ENCODE measurements around the gene EEIG2. TPM values are rescaled to one million over a fixed set of nuclear protein-coding genes. Genes with fewer than 3 reads are reported as not detected.

Gene EEIG2
- polyA plus RNA-seq, 2 of the 4 experiments (the other 2 are of a cell fraction), result 5.3 to 7.9 TPM

GRCh38 chr1:108563808-108564207 is 3.9 kb downstream of the EEIG2 start:
- TF ChIP-seq MYC (IDR thresholded peaks at IDR 0.05; ENCODE audit: borderline replicate concordance, low read length), result no peak
- no peak for TF ChIP-seq CHD4 (IDR thresholded peaks at IDR 0.05; ENCODE audit: borderline replicate concordance)
- no peak for TF ChIP-seq ESRRA (IDR thresholded peaks at IDR 0.05; ENCODE audit: borderline replicate concordance, low read length)
- TF ChIP-seq REST (IDR thresholded peaks at IDR 0.05), result no peak
- TF ChIP-seq RCOR1 (IDR thresholded peaks at IDR 0.05; ENCODE audit: low read depth, low read length), result no peak
- no peak for TF ChIP-seq HES2 (IDR thresholded peaks at IDR 0.05)
- TF ChIP-seq BHLHE40 (IDR thresholded peaks at IDR 0.05; ENCODE audit: low read depth, low read length), result no peak
- no peak for TF ChIP-seq GATA3 (IDR thresholded peaks at IDR 0.05; ENCODE audit: borderline replicate concordance)
- no peak for TF ChIP-seq ZC3H11A (IDR thresholded peaks at IDR 0.05)
- 85% methylated on average over 1 of the region's 1 CpG for WGBS (ENCODE audit: missing lambda C conversion rate)
- ChIA-PET CTCF (no interaction called here), POLR2A (no interaction called here)
- DNase-seq (ENCODE audit: low read depth in 1 of 2, low spot score in 1 of 2) (no peak), FAIRE-seq (no peak), ATAC-seq (no peak)
- no peak overlapping the region for H3K4me2 ChIP-seq
- H3K27ac ChIP-seq, result no peak overlapping the region
- H3K9me3 ChIP-seq, result no peaks in the 10 kb centered on the region
- peaks cover 22% of the 10 kb centered on the region for H3K4me1 ChIP-seq
- no peak overlapping the region for H3K4me3 ChIP-seq

DNA sequence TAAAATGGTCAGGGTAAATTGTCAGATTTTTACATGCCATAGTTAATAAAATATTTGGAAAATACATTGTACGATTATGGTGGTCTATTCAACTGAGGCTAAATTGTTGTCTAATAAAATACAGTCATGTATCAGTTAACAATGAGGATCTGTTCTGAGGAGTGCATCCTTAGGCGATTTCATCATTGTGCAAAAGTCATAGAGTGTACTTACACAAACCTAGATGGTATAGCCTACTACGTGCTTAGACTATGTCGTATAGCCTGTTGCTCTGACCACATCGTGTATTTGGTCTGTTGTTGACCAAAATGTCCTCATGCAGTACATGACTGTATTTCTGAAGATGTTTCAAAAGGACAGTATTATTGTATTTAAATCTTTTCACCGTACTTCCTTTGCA is 5.2 kb downstream of the EEIG2 start:
- H3K9me3 ChIP-seq, result no peaks in the 10 kb centered on the region
- TF ChIP-seq ZFP36 (IDR thresholded peaks at IDR 0.05; ENCODE audit: borderline replicate concordance, partially characterized antibody) (no peak), HOXA7 (CRISPR knock-in tag; IDR thresholded peaks at IDR 0.05) (no peak), POLR2AphosphoS2 (conservative IDR thresholded peaks at IDR 0.05; ENCODE audit: low read length) (no peak), RARB (CRISPR knock-in tag; IDR thresholded peaks at IDR 0.05) (no peak), JUNB (IDR thresholded peaks at IDR 0.05) (no peak)
- ChIA-PET CTCF (no interaction called here), POLR2A (no interaction called here)
- no peak overlapping the region for H3K4me2 ChIP-seq
- peaks cover 18% of the 10 kb centered on the region for H3K4me1 ChIP-seq
- 89% methylated on average over 6 of the region's 6 CpGs for WGBS (ENCODE audit: missing lambda C conversion rate)
- no peak overlapping the region for H3K4me3 ChIP-seq
- ATAC-seq (no peak), FAIRE-seq (no peak), DNase-seq (ENCODE audit: low read depth in 1 of 2, low spot score in 1 of 2) (no peak)
- no peak overlapping the region for H3K27ac ChIP-seq

- no peak for DNase-seq (ENCODE audit: low read depth in 1 of 2, low spot score in 1 of 2)
- no peak overlapping the region for H3K4me2 ChIP-seq
- peaks cover 18% of the 10 kb centered on the region for H3K4me1 ChIP-seq
- no peak for ATAC-seq
- H3K4me3 ChIP-seq, result no peak overlapping the region
- WGBS (ENCODE audit: missing lambda C conversion rate), result 95% methylated on average over 1 of the region's 1 CpG
- H3K27ac ChIP-seq, result no peak overlapping the region
- TF ChIP-seq HOXB5 (CRISPR knock-in tag; IDR thresholded peaks at IDR 0.05) (no peak), HDAC2 (IDR thresholded peaks at IDR 0.05) (no peak), ESRRA (IDR thresholded peaks at IDR 0.05; ENCODE audit: borderline replicate concordance, low read length) (no peak)
- FAIRE-seq, result no peak
- ChIA-PET CTCF (no interaction called here), POLR2A (no interaction called here)
- H3K9me3 ChIP-seq, result no peaks in the 10 kb centered on the region
Measured at GRCh38 chr1:108565512-108565911, 5.6 kb downstream of the EEIG2 start.

- Histone ChIP-seq H3K9me3 (no peaks in the 10 kb centered on the region), H3K4me2 (no peak overlapping the region), H3K4me1 (peaks cover 4% of the 10 kb centered on the region; the same call in 1 of the 3 replicates), H3K27ac (no peak overlapping the region), H3K4me3 (no peak overlapping the region)
- POLR2A ChIA-PET, result no interaction called here
- no peak for ATAC-seq
- TF ChIP-seq, protein P1, sequence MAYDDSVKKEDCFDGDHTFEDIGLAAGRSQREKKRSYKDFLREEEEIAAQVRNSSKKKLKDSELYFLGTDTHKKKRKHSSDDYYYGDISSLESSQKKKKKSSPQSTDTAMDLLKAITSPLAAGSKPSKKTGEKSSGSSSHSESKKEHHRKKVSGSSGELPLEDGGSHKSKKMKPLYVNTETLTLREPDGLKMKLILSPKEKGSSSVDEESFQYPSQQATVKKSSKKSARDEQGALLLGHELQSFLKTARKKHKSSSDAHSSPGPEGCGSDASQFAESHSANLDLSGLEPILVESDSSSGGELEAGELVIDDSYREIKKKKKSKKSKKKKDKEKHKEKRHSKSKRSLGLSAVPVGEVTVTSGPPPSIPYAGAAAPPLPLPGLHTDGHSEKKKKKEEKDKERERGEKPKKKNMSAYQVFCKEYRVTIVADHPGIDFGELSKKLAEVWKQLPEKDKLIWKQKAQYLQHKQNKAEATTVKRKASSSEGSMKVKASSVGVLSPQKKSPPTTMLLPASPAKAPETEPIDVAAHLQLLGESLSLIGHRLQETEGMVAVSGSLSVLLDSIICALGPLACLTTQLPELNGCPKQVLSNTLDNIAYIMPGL (CRISPR knock-in tag; IDR thresholded peaks at IDR 0.05; ENCODE audit: borderline replicate concordance), result no peak
- no peak for TF ChIP-seq KDM1A (IDR thresholded peaks at IDR 0.05; ENCODE audit: low read depth)
- TF ChIP-seq KDM5A (IDR thresholded peaks at IDR 0.05), result no peak
- TF ChIP-seq BHLHE40 (IDR thresholded peaks at IDR 0.05; ENCODE audit: low read depth, low read length), result no peak
- TF ChIP-seq, protein P2, sequence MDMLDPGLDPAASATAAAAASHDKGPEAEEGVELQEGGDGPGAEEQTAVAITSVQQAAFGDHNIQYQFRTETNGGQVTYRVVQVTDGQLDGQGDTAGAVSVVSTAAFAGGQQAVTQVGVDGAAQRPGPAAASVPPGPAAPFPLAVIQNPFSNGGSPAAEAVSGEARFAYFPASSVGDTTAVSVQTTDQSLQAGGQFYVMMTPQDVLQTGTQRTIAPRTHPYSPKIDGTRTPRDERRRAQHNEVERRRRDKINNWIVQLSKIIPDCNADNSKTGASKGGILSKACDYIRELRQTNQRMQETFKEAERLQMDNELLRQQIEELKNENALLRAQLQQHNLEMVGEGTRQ (IDR thresholded peaks at IDR 0.05), result no peak
- CTCF ChIA-PET, result no interaction called here
- WGBS (ENCODE audit: missing lambda C conversion rate), result 74% methylated on average over 2 of the region's 2 CpGs
- FAIRE-seq, result no peak
- DNase-seq (ENCODE audit: low read depth in 1 of 2, low spot score in 1 of 2), result no peak
Measured at GRCh38 chr1:108568589-108568988, 8.7 kb downstream of the EEIG2 start.
